Mesenteric fat pad (tissue), 1 donor: ENCODE results near the gene MARCHF10. TPM values are rescaled to one million over a fixed set of nuclear protein-coding genes. Genes with fewer than 3 reads are reported as not detected.

Experiments used
- DNase-seq: peaks from one replicate; pipeline ENCODE4 v3.0.0-alpha.2; 2020; ENCODE audit warnings: low spot score
- total RNA-seq: library from RNA; stranded (reverse); fragmentation: NEBNext Ultra II Directional; extraction: Animal tissue kit (Norgen Biotek cat#: 25700); gene quantifications from one replicate; pipeline ENCODE4 v1.2.1, GENCODE V29; 2021
- donor health status: DM: yes; HTN: yes; CAD: no.

Gene MARCHF10
- total RNA-seq, 1 donor from 2014 or later = 0.16 TPM

DNA sequence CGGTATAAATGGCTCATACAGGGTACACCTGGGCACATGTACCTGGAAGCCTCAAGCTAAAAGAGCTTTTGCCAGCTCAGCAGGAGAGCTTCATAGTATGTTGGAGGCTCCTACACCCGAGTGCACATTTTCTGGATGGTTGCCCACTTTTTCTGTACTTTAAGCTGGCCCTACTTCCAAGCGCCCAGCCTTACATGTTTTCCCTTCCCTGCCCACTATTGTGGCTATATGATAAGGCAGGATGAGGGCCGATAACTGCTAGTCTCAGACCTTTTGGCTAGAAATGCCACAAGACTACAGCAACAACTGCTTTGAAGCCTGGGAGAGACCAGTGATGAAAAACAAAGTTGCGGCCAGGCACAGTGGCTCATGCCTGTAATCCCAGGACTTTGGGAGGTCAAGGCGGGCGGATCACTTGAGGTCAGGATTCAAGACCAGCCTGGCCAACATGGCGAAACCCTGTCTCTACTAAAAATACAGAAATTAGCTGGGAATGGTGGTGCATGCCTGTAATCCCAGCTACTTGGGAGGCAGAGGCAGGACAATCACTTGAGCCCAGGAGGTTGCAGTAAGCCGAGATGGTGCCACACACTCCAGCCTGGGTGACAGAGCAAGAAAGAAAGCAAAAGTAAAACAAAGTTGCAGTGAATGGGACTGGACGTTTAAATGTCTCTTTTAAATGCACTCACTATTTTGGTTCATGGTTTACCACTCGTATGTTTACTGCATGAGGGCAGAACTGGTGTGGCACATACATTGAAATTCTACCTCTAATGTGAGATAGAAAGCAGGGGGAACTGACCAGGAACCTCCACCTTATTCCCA, 14.2 kb upstream of the MARCHF10 start:
- no peak for DNase-seq

DNA sequence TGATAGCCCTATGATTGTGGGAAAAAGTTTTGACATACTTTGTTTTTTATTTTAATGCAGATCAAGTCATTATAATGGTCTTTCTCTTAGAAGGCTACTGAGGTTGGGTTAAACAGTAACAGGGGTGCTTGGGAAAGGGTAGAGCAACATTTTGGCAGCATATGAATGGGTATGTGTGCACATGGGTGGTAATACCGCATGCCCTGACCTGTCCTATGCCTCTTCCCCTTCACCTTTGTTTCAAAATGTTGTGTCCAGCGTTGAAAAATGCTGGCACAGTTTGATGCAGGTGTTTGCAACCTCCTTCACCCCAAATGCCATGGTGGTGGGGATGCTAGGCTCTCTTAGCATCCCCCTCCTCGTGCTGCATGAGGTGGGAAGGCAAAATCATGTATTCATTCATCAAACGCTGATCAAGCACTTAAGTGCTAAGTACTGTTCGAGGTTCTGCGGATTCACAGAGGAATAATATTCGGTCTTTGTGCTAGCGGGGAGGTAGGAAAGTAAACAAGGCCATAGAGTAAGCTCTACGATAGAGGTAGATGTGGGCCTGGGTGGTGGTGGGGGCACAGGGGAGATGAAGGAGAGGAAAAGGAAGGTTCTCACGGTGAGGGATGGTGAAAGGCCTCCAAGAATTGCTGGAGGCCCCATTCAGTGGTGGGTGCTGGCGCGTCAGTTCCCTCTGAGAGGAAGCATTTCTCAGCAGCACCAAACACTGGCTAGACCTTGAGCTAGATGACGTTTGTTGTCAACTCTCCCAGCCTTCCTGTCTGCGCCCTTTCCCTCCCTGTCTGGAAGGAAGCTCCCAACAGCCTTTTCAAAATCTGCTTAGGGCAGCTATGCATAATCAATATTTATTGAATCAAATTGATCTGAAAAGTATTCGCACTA, 13.3 kb upstream of the MARCHF10 start:
- DNase-seq = no peak

DNA sequence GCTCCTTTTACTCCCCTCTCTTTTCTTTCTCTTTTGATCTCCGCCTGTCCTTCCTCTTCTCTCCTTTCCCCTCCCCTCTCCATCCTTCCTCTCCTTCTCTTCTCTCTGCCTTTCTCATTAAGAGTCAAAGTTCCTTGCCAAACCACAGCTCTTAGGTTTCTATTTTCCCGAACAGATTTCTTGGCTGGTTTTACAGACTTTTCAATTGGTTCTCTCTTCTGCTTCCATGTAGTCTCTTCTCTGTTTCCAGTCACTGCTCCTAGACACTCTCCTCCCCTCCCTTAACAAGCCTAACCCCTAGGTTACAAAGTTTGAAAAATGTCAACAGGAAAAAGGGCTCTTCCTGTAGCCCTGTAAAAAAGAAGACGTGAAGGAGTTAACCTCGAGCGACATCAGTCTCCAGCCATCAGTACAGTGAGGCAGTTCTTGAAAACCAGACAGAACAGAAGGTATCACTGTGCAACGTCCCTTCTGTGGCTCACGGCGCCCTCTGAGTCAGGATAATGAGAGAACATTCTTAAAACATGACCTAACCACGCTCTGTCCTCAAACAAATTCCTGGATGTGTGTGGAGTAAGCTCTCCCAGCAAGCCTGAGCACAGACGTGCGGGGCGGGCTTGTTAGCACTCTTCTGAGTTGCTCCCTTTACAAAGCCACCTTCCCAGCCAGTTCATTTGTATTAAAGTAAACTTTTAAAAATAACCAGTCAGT, 11.6 kb upstream of the MARCHF10 start:
- DNase-seq = peak; percentile 84

DNA sequence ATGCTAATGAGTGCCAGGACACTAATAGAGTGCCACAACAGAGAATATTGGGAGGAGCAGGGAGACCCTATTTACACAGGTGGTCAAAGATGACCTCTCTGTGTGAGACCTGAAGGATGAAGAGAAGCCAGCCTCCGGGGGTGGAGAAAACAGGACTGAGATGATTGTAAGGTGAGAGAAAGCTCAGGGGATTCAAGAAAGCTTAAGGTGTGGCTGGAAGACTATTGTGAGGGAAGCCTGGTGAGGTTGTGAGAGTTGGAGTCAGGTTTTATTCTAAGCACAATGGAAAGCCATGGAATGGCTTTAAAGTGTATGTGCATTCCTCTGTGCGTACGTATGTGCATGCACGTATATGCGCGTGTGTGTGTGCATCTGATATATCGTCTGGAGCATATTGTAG, 10.4 kb upstream of the MARCHF10 start:
- no peak for DNase-seq

DNA sequence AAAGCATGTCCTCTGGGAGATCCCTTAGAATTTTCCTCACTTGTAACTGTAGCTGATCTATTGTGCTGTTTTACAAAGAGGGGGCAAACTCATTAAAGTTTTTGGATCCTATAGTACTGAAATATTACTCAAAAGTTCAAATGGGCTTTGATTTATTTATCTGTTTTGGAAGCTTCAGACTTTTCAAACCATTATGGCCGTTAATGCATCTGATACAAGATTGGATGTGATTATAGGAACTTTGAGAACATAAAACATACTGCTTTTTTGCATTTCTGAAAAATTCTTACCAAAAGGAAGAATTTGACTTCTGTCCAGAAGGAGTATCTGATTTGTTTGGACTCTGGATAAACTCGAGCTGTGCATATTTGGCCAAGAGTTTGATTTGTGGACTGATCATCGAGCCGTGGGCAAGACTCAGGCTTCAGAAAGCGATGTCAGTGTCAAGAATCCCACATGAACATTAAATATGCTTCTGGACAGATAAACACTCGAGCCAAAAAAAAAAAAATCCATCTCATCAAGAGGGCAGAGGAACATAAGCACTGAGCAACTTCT, 8.2 kb upstream of the MARCHF10 start:
- no peak for DNase-seq

DNA sequence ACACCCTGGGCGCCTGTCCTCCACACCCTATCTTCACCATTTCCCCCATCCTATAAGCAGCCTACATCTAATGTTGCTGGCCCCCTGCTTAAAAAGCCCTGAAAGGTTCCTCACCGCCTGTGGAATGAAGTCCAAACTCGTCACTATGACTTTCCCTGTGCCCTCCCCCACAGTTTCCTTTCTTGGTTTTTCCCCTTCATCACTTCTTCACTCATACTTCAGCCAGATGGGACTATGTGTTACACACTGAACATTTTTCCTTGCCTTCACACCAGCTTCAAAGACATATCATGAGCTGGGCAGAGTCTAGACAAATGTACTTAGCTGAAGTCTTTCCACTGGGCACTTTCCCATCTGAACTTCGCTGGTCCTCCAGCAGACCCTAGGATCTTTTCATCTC, 1.5 kb upstream of the MARCHF10 start:
- DNase-seq = no peak

DNA sequence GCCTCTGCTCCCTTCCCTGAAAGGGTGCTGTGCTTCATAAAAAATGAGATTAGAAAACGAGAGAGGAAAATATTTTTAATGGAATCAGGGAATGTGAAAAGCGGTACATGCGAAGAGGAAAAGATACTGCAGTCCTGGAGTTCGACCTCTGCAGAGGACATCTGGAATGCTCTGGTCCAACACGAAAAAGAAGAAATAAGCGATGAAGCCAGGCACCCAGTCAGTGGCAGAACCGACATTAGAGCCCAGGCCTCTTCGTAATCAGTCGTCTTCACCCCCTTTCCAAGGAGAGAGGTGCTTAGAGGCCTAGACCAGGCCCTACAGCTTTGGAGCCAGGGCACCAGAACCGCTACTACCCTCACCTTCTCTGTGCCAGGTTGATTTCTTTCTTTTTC, 459 bp upstream of the MARCHF10 start:
- no peak for DNase-seq

DNA sequence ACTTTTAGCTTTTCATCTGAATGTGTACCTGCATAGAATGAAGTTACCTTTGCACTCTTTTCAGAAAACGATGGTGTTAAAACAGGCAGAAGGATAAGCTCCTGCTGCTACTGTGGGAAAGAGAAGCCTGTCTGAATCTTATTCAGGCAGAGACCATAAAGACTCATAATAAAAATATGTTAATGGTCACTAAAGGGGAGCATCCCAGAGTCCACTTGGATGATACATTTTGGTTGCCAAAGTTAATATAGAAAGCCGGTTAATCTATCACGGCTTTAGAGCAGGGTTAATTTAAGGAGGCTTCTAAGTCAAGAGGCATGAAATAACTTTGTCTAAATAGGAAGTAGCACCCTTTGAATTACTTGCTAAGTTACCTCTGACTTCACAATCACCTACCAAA, 2.9 kb downstream of the MARCHF10 start:
- no peak for DNase-seq

DNA sequence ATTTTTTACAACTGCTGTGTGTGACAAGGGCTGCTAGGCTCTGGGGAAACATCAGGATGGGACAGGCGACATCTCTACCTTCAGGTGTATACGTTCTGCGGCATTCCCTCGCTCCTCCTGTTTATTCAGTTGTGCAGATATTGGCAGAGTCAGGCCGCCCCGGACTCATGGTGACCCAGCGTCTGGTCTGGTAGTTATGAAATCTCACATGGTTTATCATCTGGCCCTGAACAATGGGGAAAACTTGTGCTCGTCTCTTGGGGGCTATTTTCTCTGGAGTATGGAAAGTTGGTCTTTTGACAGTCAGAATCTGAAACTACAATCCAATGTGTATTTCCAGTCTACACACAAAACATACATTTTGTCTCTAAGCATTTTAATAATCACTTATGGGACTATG, 3.3 kb downstream of the MARCHF10 start:
- DNase-seq = no peak

DNA sequence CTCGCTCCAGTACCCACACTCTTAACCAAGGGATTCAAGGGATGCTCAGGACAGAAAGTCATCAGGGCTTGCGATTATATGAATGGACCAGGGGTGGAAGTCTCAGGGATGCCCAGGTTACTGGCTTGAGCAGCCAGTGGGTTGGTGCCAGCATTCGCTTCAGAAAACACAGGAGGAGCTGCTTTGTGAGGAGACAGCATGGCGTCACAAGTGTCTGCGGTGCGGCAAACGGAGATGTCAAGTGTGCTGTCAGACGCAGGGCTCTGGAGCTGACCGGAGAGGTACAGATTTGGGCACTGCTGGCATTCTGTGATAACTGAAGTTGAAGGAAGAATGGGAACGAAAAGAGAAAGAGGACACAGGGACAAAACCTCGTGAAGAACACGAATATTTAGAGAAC, 4.1 kb downstream of the MARCHF10 start:
- DNase-seq = no peak

DNA sequence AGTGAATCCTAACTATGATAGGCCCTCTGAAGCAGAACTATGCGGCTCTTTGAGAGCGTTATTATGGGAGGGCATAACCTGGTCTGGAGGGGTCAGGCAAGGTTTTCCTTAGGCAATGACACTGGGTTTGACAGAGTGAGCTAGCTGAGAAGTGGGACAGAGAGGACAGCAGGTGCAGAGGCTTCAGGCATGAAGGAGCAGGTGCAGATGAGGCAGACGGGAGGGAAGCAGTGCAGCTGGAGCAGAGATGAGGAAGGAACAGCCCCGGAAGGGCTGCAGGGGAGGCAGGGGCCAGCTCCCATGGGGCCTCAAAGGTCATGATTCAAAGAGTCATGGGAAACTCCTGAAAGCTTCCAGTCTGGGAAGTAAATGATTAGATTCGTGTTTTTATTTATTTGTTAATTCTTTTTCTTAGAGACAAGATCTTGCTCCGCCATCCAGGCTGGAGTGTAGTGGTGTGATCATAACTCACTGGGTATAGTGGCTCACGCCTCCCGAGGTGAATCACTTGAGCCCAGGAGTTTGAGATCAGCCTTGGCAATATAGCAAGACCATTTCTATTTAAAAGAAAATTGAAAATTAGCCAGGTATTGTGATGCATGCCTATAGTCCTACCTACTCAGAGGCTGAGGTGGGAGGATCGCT, 5.4 kb downstream of the MARCHF10 start:
- no peak for DNase-seq

DNA sequence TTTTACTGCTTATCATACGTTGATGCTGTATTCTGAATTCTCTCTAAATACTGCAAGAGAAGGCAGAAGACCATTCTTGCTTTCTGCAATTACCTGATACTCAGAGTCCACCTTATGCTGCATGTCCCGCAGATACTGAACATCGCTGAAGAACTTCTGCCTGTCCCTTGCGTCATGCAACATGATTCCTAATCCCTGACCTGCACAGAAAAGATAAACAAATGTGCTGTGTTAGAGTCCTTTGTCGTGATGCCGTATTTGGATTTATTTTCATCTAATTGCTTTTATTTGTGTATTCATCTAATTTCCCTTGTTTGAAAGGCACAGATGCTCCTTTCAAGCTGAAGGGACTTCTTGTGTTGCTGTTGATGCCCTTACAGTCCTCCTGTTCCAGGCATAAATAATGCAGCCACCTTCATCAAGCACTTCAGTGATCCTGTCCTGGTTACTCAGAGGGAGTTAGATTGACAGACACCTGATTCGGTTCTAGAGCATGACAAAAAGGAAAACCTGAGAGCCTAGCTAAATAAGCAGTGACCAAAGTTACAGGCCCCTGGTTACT, 6.5 kb downstream of the MARCHF10 start:
- no peak for DNase-seq

DNA sequence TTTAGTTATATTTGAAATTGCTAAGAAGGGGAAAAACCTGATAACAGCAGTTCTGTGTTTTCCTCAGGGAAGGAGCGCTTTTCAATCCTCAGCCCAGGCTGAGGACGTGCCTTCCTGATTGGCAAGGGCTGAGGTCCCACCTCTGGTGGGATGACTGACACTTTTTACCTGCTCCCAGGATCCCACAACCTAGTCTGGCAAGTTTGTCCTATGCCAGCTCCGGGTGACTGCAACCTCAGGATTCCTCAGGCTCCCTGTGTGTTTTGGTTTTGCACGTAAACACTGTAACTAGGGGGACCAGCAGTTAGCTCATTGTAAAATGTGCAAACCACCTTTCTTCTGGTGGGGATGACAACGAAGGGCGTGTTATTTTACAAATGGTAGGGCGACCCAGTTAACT, 7.5 kb downstream of the MARCHF10 start:
- DNase-seq = no peak

DNA sequence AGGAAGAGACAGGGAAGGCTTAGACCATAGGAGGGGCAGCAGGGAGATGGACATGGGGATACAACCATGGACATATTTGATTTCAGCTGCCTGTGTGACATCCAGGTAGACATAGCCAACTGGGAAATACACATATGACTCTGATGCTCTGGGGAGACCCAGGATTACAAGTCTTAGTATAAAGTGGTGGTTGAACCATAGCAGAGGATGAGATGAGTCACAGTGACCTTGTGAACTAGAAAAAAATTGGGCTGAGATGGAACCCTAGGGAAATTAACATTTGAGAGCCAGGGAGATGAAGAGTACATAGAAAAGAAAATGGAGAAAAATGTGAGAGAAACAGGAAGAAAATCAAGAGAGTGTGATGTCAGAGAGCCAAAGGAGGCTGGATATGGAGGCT, 10.2 kb downstream of the MARCHF10 start:
- DNase-seq = no peak

DNA sequence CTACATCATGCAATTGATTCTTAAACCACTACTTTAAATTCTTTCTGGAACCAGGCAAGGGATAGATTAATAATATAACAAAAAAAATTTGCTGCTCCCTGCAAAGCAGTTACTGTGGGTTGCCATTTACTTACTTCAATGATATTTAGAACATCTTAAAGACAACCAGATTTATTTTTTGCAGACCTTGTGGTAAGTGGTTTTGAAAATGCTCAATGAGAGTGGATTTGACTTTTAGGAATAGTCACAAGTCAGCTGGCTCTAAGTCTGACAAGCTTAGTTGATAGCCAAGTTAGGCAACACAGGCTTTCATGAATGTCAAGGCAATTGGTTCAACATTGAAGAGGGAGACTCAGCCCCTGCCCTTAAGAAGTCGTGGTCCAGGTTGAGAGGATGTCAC, 11.8 kb downstream of the MARCHF10 start:
- no peak for DNase-seq

DNA sequence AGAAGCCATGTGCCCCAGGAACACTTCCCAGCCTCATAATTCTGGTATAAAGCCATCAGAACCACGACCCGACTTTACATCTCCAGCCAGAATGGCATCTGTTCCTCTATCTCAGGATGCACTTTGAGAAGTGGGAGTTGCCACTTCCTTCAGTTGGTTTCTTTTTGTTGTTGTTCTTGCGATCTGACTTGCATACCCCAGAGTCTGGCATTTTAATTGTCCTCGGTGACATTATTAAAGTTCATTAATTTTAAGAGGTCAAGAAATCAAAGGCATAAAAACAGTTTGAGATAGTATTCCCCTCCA, 13.5 kb downstream of the MARCHF10 start:
- no peak for DNase-seq

DNA sequence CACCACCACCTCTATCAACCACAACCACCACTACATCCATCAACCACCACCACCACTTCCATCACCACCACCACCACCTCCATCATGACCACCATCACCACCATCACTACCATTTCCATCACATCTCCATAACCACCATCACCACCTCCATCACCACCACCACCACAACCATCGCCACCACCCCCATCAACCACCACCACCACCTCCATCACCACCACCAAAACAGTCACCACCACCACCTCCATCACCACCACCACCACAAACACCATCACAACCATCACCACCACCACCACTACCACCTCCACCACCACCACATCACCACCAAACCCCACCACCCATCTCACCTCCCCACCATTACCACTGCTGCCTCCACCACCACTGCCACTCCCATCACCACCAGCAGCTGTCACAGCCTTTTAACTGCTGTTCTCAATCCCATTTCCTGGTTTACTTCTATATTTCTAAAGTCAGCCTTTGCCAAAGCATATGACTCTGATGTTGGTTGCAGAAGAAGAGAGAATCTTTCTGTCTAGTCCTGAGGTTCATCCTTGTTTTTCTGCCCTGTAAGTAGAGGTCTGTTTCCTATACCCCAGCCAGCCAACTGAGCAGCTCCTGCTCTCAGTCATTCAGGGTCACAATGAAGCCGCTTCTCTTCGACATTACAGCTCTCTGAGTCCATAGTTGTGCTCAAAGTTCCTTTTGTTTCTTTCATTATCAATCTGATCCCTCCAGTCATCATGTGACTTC, 14.0 kb downstream of the MARCHF10 start:
- DNase-seq = no peak

DNA sequence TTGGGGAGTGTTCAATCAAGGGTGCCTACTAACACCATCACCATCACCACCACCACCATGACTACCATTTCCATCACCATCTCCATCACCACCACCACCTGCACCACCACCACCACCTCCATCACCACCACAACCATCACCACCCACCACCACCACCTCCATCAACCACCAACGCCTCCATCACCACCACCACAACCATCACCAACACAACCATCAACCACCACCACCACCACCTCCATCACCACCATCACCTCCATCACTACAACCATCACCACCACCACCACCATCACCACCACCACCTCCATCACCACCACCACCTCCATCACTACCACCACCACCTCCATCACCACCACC, 15.7 kb downstream of the MARCHF10 start:
- DNase-seq = no peak

DNA sequence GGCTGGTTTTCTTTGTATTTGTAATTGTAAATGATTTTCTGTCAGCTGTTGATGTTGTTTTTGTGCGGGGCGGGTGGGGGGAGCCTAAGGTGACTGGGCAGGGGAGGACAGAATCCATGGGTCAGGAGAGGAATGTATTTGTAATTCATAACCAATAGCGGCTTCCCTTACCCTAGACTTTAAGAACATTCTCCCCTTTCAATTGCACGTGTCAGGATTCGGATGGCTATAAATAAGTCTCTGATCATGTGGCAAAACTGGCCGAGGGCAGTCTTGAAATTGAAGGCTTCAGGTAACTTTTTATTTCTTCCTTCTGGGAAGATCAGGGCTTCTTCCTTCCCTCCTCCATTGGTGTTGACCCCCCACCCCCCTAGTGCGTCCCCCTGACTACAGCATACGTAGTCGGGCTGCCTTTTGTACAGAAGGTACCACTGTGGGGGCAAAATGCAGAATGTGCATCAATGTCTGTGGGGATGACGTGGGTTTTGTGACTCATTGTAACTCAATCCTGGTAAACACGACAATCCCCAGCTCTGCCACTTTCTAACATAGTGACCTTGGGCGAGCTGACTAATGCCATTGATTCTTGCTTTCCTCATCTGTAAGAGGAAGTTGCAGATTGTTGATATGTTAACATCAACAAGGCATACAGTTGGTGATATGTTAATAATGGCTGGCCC, 16.2 kb downstream of the MARCHF10 start:
- DNase-seq = no peak
